PC-3 (cell line): Measurements from ENCODE around the gene QSER1. TPM values are rescaled to one million over a fixed set of nuclear protein-coding genes. Genes with fewer than 3 reads are reported as not detected.

Experiments
- ATAC-seq: fragments of 200-7000 bp; cut with Tn5 transposase; 2 replicates; pipeline ENCODE4 v1.9.1; 2020; ENCODE audit warnings: mild to moderate bottlenecking, moderate library complexity
- Bru-seq: library from RNA; stranded (reverse); fragments of 400-500 nt; gene quantifications from one replicate; lab custom pipeline; 2021; lab: Mats Ljungman, UMichigan
- BruChase-seq, 2 experiments: library from RNA; stranded (reverse); fragments of 400-500 nt; gene quantifications; one replicate each; lab custom pipeline; 2021; lab: Mats Ljungman, UMichigan
- BruUV-seq: library from RNA; stranded (reverse); fragments of 400-500 nt; replicated peaks from 2 replicates; lab custom pipeline; 2021; lab: Mats Ljungman, UMichigan
- CTCF ChIA-PET: fragments of 300-600 bp; sonication (Branson Sonifier 250); formaldehyde crosslinking; loops from one replicate; lab custom pipeline; 2022; ENCODE audit warnings: antibody characterized with exemption; lab: Charles Lee
- POLR2A ChIA-PET: fragments of 300-600 bp; sonication (Branson Sonifier 250); formaldehyde crosslinking; loops from one replicate; lab custom pipeline; 2022; ENCODE audit warnings: antibody characterized with exemption; ENCODE audit not compliant: unreplicated experiment; lab: Charles Lee
- DNase-seq: peaks from one replicate; pipeline ENCODE4 v3.0.0-alpha.2; 2015
- H2AFZ ChIP-seq: fragments of 300-600 bp; sonication (generic); 2 replicates; pipeline ENCODE4 v1.6.0; 2016; ENCODE audit warnings: antibody characterized with exemption, low read length
- H3F3A ChIP-seq: fragments of 300-600 bp; sonication (generic); one replicate; pipeline ENCODE4 v1.6.0; 2017; ENCODE audit warnings: antibody characterized with exemption, low read length, control low read depth, mild to moderate bottlenecking; ENCODE audit not compliant: unreplicated experiment
- H3K27ac ChIP-seq: fragments of 300-600 bp; sonication (generic); 2 replicates; pipeline ENCODE4 v1.5.1; 2016; ENCODE audit warnings: mild to moderate bottlenecking, low read length
- H3K27me3 ChIP-seq: fragments of 300-600 bp; sonication (generic); 2 replicates; pipeline ENCODE4 v1.6.1; 2016; ENCODE audit warnings: low read length, mixed read lengths
- H3K36me3 ChIP-seq: fragments of 300-600 bp; sonication (generic); 2 replicates; pipeline ENCODE4 v1.6.1; 2016; ENCODE audit warnings: low read depth, mixed run types, low read length, mixed read lengths
- H3K4me1 ChIP-seq: fragments of 300-600 bp; sonication (generic); 2 replicates; pipeline ENCODE4 v1.5.1; 2016; ENCODE audit warnings: low read length; ENCODE audit not compliant: insufficient read depth
- H3K4me2 ChIP-seq: fragments of 300-600 bp; sonication (generic); 2 replicates; pipeline ENCODE4 v1.6.0; 2016; ENCODE audit warnings: low read length
- H3K4me3 ChIP-seq: fragments of 300-600 bp; sonication (generic); 2 replicates; pipeline ENCODE4 v1.5.1; 2016; ENCODE audit warnings: mild to moderate bottlenecking, low read length, mixed read lengths
- H3K79me2 ChIP-seq: fragments of 300-600 bp; sonication (generic); 2 replicates; pipeline ENCODE4 v1.6.1; 2017; ENCODE audit warnings: low read length, mixed read lengths
- H3K9ac ChIP-seq: fragments of 300-600 bp; sonication (generic); 2 replicates; pipeline ENCODE4 v1.6.0; 2016; ENCODE audit warnings: mild to moderate bottlenecking, low read length
- H3K9me2 ChIP-seq: fragments of 300-600 bp; sonication (generic); replicated peaks from 2 replicates; pipeline ENCODE4 v1.6.1; 2016; ENCODE audit warnings: mixed run types, low read length, mixed read lengths
- H3K9me3 ChIP-seq: fragments of 300-600 bp; sonication (generic); 2 replicates; pipeline ENCODE4 v1.6.1; 2016; ENCODE audit warnings: low read length, mixed read lengths
- H4K20me1 ChIP-seq: fragments of 300-600 bp; sonication (generic); 2 replicates; pipeline ENCODE4 v1.6.1; 2016; ENCODE audit warnings: low read length, mixed read lengths
- CTCF ChIP-seq: fragments of 300-600 bp; sonication (generic); conservative IDR thresholded peaks from 2 replicates; pipeline ENCODE4 v1.5.1; 2017; ENCODE audit warnings: antibody characterized with exemption, low read depth, mild to moderate bottlenecking, low read length
- EZH2 ChIP-seq: fragments of 300-600 bp; sonication (generic); IDR thresholded peaks from one replicate; pipeline ENCODE4 v1.6.1; 2017; ENCODE audit warnings: antibody characterized with exemption, mild to moderate bottlenecking, low read length; ENCODE audit not compliant: unreplicated experiment
- EZH2phosphoT487 ChIP-seq: fragments of 300-600 bp; sonication (generic); IDR thresholded peaks from 2 replicates; pipeline ENCODE4 v1.6.1; 2018; ENCODE audit warnings: mild to moderate bottlenecking, antibody characterized with exemption, low read length, borderline replicate concordance
- intact Hi-C: fragments of 100-400 bp; cut with micrococcal nuclease; formaldehyde crosslinking; loops from 2 replicates; pipeline ENCODE4 v1.9.0; 2023
- long read RNA-seq: library from polyadenylated mRNA; unstranded; transcript quantifications from one replicate; pipeline ENCODE4 v2.0.0, GENCODE V29; 2021; ENCODE audit not compliant: unreplicated experiment
- total RNA-seq: library from RNA; depleted of rRNA; stranded (reverse); fragments of >200 nt; gene quantifications from 2 replicates; pipeline ENCODE4 v1.2.3, GENCODE V29; 2014; rRNA removed

The QSER1 gene
- 19.4 and 29.8 TPM in 2 replicates for total RNA-seq
- percentile 79 among the genes with signal in this experiment for Bru-seq, nascent RNA
- BruChase-seq, experiment 1, labeled RNA remaining after a 6-hour chase: percentile 87 among the genes with signal in this experiment
- percentile 83 among the genes with signal in this experiment for BruChase-seq, experiment 2, labeled RNA remaining after a 2-hour chase
- long read RNA-seq, partial matches to known transcripts: 3 of 5 reads
- long read RNA-seq, other reads (novel, unspliced or antisense): 2 of 5 reads

- intact Hi-C loops: loop anchor here (5.0 to 10.0 kb wide), 2 partner anchors 172 to 180 kb away; no protein-coding TSS in a partner anchor
These were observed at the start of gene QSER1 for GRCh38 chr11:32892355-32893092. TSS of gene QSER1 (plus strand) at chr11:32892811. CDS start at chr11:32893126, 315 bp downstream.

DNA sequence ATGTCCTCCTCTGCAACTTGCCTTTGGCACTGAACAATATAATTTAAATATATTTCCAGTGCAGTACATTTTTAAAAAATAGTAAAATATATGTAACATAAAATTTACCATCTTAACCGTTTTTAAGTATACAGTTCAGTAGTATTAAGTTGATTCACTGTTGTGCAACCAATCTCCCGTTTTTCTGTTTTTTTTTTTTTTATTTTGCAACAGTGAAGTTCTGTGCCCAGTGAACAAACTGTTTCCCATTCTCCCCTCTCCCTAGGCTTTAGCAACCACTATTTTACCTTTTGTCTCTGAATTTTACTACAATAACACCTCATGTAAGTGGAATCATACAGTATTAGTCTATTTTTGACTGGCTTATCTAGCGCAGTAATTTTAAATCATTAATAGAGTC, 49.1 kb upstream of the QSER1 start:
- Histone ChIP-seq H3K27ac (no peak overlapping the region), H3F3A (no peaks in the 10 kb centered on the region), H3K4me2 (no peak overlapping the region), H3K79me2 (no peaks in the 10 kb centered on the region), H3K4me1 (peaks cover 13% of the 10 kb centered on the region), H3K27me3 (no peaks in the 10 kb centered on the region), H2AFZ (no peak overlapping the region), H4K20me1 (no peaks in the 10 kb centered on the region), H3K9ac (no peak overlapping the region), H3K9me2 (no peaks in the 10 kb centered on the region), H3K36me3 (peaks cover 13% of the 10 kb centered on the region), H3K9me3 (no peaks in the 10 kb centered on the region), H3K4me3 (no peak overlapping the region)
- no peak for DNase-seq
- no peak for ATAC-seq
- CTCF ChIA-PET: no interaction called here
- POLR2A ChIA-PET: no interaction called here
- TF ChIP-seq CTCF (no peak), EZH2phosphoT487 (no peak)
- intact Hi-C loops: no loop called here
- no TSS peak for BruUV-seq

More at GRCh38 chr11:32892355-32893092, at the start of gene QSER1:
- Histone ChIP-seq H3K4me2 (peak within 1 kb of the TSS; percentile 94), H2AFZ (peak within 1 kb of the TSS; percentile 88), H3K27ac (peak within 1 kb of the TSS; percentile 72), H3K36me3 (no peaks in the 10 kb centered on the region), H3K4me3 (peak within 1 kb of the TSS; percentile 82), H3K9ac (peak within 1 kb of the TSS; percentile 98), H3K9me3 (no peaks in the 10 kb centered on the region), H3K27me3 (no peaks in the 10 kb centered on the region), H3K4me1 (peaks cover 28% of the 10 kb centered on the region), H4K20me1 (0 out of 2 replicates have a peak, but pooled peaks cover 6% of the 10 kb centered on the region), H3K9me2 (no peaks in the 10 kb centered on the region), H3F3A (no peaks in the 10 kb centered on the region), H3K79me2 (peaks cover 55% of the 10 kb centered on the region)
- ChIA-PET CTCF (interaction anchor here (1.0 kb wide), 1 partner anchor 92 kb away, joined by 3 read pairs; no protein-coding TSS in a partner anchor), POLR2A (interaction anchor here (0.6 kb wide), 1 partner anchor 164 kb away, joined by 3 read pairs; no protein-coding TSS in a partner anchor)
- peak; percentile 54 for ATAC-seq
- TF ChIP-seq EZH2 (no peak), CTCF (no peak), EZH2phosphoT487 (no peak)
- DNase-seq: peak; percentile 56
- no TSS peak for BruUV-seq
